ENCODE results near the gene ACIN1.

GRCh38 chr14:23112359-23113178 is 17.6 kb upstream of the ACIN1 start:
- no peak for TF ChIP-seq CTCF (IDR thresholded peaks at IDR 0.05; ENCODE audit: control extremely low read depth in 1 of 3, insufficient read depth in 1 of 3, low read depth in 1 of 3, low read length in 3 of 3)
- TF ChIP-seq EP300 (IDR thresholded peaks at IDR 0.05; ENCODE audit: borderline replicate concordance in 1 of 2, low read depth in 2 of 2, low read length in 2 of 2): no peak
- no peak for TF ChIP-seq ATF3 (IDR thresholded peaks at IDR 0.05; ENCODE audit: insufficient read depth, low read depth, low read length)
- TF ChIP-seq EZH2 (IDR thresholded peaks at IDR 0.05; ENCODE audit: low read depth, low read length, severe bottlenecking): no peak
- TF ChIP-seq POLR2AphosphoS5 (IDR thresholded peaks at IDR 0.05; ENCODE audit: low read depth, low read length): no peak
